HepG2 (cell line): ENCODE results near the gene PSMA2. TPM values are rescaled to one million over a fixed set of nuclear protein-coding genes. Genes with fewer than 3 reads are reported as not detected.
A peak's percentile ranks its signal among the peaks of the same experiment; 100 is the strongest.

Source experiments
- DRAP1 ChIP-seq: IDR thresholded peaks from 2 replicates; pipeline ENCODE4 v1.6.1; 2016; ENCODE audit warnings: missing genetic modification reagents, missing compliant biosample characterization
- GZF1 ChIP-seq: sonication (generic); formaldehyde crosslinking; IDR thresholded peaks from 2 replicates; pipeline ENCODE4 v1.5.1; 2020; ENCODE audit warnings: mild to moderate bottlenecking, missing genetic modification reagents
- IRF2 ChIP-seq: IDR thresholded peaks from 2 replicates; pipeline ENCODE4 v1.6.1; 2018; ENCODE audit warnings: missing genetic modification reagents, missing compliant biosample characterization
- NBN ChIP-seq: fragments of 450-650 bp; conservative IDR thresholded peaks from 2 replicates; pipeline ENCODE4 v1.6.1; 2017
- PHF21A ChIP-seq: sonication (generic); formaldehyde crosslinking; IDR thresholded peaks from 2 replicates; pipeline ENCODE4 v1.5.0; 2020; ENCODE audit warnings: mild to moderate bottlenecking, missing genetic modification reagents
- RARA ChIP-seq: IDR thresholded peaks from 2 replicates; pipeline ENCODE4 v1.6.1; 2016; ENCODE audit warnings: missing genetic modification reagents, missing compliant biosample characterization
- RBM39 ChIP-seq: fragments of 200-400 bp; formaldehyde crosslinking; IDR thresholded peaks from one replicate; pipeline ENCODE4 v1.6.1; 2018; ENCODE audit warnings: antibody characterized with exemption, mild to moderate bottlenecking, low read depth, low read length; ENCODE audit not compliant: poor library complexity, severe bottlenecking
- RFX3 ChIP-seq: IDR thresholded peaks from 2 replicates; pipeline ENCODE4 v1.6.1; 2016; ENCODE audit warnings: missing biosample characterization, missing genetic modification reagents
- SNRNP70 ChIP-seq: fragments of 200-400 bp; formaldehyde crosslinking; IDR thresholded peaks from 2 replicates; pipeline ENCODE4 v1.6.1; 2017; ENCODE audit warnings: mild to moderate bottlenecking, low read depth, low read length, moderate library complexity
- ZBTB34 ChIP-seq: sonication (generic); formaldehyde crosslinking; IDR thresholded peaks from 2 replicates; pipeline ENCODE4 v1.8.0; 2022; ENCODE audit warnings: mild to moderate bottlenecking, missing genetic modification reagents
- ZNF333 ChIP-seq: sonication (generic); formaldehyde crosslinking; IDR thresholded peaks from 2 replicates; pipeline ENCODE4 v1.4.0; 2020; ENCODE audit warnings: mild to moderate bottlenecking, missing genetic modification reagents, borderline replicate concordance
- ZNF446 ChIP-seq: sonication (generic); formaldehyde crosslinking; IDR thresholded peaks from 2 replicates; pipeline ENCODE4 v1.5.0; 2020; ENCODE audit warnings: mild to moderate bottlenecking, missing genetic modification reagents
- ZNF451 ChIP-seq: sonication (generic); formaldehyde crosslinking; IDR thresholded peaks from 2 replicates; pipeline ENCODE4 v1.5.0; 2020; ENCODE audit warnings: mild to moderate bottlenecking, missing genetic modification reagents
- ZNF510 ChIP-seq: sonication (generic); formaldehyde crosslinking; IDR thresholded peaks from 2 replicates; pipeline ENCODE4 v1.4.0; 2020; ENCODE audit warnings: low read depth, mild to moderate bottlenecking, missing genetic modification reagents
- ZNF83 ChIP-seq: sonication (generic); formaldehyde crosslinking; IDR thresholded peaks from 2 replicates; pipeline ENCODE4 v1.4.0; 2020; ENCODE audit warnings: missing genetic modification reagents, mild to moderate bottlenecking, borderline replicate concordance
- ZSCAN21 ChIP-seq: sonication (generic); formaldehyde crosslinking; IDR thresholded peaks from 2 replicates; pipeline ENCODE4 v1.8.0; 2022; ENCODE audit warnings: mild to moderate bottlenecking, missing genetic modification reagents, moderate library complexity, borderline replicate concordance
- polyA plus RNA-seq, 8 experiments: library from polyadenylated mRNA; depleted of rRNA in 3 of 8; stranded (reverse) in 7 of 8; unstranded in 1 of 8; fragments of >200 nt; fragmentation: Illumina TruSeq in 4 of 8; extraction: Trizol in 4 of 8; gene quantifications; 2 replicates each; pipeline versions ENCODE4 v1.2.1 to v1.2.3, GENCODE V29; 2011 to 2016; ENCODE audit warnings: low read depth in 4 of 8, missing spikeins in 1 of 8, mixed read lengths in 1 of 8; ENCODE audit not compliant: insufficient read depth in 1 of 8
- total RNA-seq, 5 experiments: library from RNA; depleted of rRNA; stranded (reverse); fragments of >200 nt; fragmentation: Illumina TruSeq; extraction: Trizol; gene quantifications; 2 replicates each; pipeline ENCODE4 v1.2.3, GENCODE V29; 2016; ENCODE audit warnings: low read depth in 1 of 5
- TF ChIP-seq, protein P1 (sequence below): fragments of 450-650 bp; IDR thresholded peaks from 2 replicates; pipeline ENCODE4 v1.6.1; 2016
- TF ChIP-seq, protein P2 (sequence below): sonication (generic); formaldehyde crosslinking; IDR thresholded peaks from 2 replicates; pipeline ENCODE4 v1.4.0; 2020; ENCODE audit warnings: missing genetic modification reagents; ENCODE audit errors: not compliant biosample characterization
- TF ChIP-seq, protein P3 (sequence below): sonication (generic); formaldehyde crosslinking; IDR thresholded peaks from 2 replicates; pipeline ENCODE4 v1.5.1; 2020; ENCODE audit warnings: mild to moderate bottlenecking, missing genetic modification reagents
- TF ChIP-seq, protein P4 (sequence below): sonication (generic); formaldehyde crosslinking; IDR thresholded peaks from 2 replicates; pipeline ENCODE4 v1.8.0; 2022; ENCODE audit warnings: missing genetic modification reagents, low read depth, mild to moderate bottlenecking, borderline replicate concordance
- TF ChIP-seq, protein P5 (sequence below): sonication (generic); formaldehyde crosslinking; IDR thresholded peaks from 2 replicates; pipeline ENCODE4 v1.4.0; 2020; ENCODE audit warnings: mild to moderate bottlenecking, missing genetic modification reagents

Gene PSMA2
- total and polyA plus RNA-seq, 2 of the 13 experiments (the other 11 are each of a cell fraction or from before 2014, with no cell fraction given) = 125 to 266 TPM

DNA sequence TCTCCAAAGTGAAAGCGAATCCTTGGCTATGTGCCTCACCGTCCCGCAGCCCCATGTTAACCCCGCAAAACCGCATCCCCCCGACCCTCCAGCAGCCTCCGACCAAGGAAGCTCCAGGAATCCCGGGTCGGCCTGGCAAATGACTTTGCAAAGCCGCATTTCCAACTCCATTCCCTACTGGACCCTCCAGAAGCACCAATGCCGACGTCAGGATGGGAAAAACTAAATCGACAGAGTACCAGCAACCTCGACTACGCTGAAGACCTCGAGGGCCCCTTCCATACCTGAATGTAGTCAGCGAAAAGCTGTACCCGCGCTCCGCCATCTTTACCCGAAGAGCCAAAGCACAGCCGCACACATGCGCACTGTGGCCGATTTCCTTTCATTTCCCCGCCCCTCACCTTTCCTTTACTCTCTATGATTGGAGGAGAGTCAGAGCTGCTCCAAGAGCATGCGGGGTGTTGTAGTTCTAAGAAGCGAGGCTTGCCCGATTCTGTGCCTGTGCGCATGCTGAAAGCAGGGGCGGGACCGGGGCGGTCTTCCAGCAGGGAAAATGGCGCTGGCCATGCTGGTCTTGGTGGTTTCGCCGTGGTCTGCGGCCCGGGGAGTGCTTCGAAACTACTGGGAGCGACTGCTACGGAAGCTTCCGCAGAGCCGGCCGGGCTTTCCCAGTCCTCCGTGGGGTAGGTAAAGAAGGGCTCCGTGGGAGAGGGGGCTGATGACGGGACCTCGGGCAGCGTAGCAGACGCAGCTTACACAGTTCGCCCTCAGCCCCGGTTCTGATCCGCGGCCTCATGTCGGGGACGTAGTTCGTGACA is at the start of gene PSMA2, which contains the start of gene MRPL32 (continued):
- TF ChIP-seq ZBTB34 (CRISPR knock-in tag) = no peak
- TF ChIP-seq, protein P1, sequence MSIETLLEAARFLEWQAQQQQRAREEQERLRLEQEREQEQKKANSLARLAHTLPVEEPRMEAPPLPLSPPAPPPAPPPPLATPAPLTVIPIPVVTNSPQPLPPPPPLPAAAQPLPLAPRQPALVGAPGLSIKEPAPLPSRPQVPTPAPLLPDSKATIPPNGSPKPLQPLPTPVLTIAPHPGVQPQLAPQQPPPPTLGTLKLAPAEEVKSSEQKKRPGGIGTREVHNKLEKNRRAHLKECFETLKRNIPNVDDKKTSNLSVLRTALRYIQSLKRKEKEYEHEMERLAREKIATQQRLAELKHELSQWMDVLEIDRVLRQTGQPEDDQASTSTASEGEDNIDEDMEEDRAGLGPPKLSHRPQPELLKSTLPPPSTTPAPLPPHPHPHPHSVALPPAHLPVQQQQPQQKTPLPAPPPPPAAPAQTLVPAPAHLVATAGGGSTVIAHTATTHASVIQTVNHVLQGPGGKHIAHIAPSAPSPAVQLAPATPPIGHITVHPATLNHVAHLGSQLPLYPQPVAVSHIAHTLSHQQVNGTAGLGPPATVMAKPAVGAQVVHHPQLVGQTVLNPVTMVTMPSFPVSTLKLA = peak; percentile 68
- TF ChIP-seq DRAP1 (CRISPR knock-in tag) = peak; percentile 78
- TF ChIP-seq, protein P2, sequence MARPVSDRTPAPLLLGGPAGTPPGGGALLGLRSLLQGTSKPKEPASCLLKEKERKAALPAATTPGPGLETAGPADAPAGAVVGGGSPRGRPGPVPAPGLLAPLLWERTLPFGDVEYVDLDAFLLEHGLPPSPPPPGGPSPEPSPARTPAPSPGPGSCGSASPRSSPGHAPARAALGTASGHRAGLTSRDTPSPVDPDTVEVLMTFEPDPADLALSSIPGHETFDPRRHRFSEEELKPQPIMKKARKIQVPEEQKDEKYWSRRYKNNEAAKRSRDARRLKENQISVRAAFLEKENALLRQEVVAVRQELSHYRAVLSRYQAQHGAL = no peak
- TF ChIP-seq NBN = no peak
- TF ChIP-seq PHF21A = no peak
- TF ChIP-seq, protein P3, sequence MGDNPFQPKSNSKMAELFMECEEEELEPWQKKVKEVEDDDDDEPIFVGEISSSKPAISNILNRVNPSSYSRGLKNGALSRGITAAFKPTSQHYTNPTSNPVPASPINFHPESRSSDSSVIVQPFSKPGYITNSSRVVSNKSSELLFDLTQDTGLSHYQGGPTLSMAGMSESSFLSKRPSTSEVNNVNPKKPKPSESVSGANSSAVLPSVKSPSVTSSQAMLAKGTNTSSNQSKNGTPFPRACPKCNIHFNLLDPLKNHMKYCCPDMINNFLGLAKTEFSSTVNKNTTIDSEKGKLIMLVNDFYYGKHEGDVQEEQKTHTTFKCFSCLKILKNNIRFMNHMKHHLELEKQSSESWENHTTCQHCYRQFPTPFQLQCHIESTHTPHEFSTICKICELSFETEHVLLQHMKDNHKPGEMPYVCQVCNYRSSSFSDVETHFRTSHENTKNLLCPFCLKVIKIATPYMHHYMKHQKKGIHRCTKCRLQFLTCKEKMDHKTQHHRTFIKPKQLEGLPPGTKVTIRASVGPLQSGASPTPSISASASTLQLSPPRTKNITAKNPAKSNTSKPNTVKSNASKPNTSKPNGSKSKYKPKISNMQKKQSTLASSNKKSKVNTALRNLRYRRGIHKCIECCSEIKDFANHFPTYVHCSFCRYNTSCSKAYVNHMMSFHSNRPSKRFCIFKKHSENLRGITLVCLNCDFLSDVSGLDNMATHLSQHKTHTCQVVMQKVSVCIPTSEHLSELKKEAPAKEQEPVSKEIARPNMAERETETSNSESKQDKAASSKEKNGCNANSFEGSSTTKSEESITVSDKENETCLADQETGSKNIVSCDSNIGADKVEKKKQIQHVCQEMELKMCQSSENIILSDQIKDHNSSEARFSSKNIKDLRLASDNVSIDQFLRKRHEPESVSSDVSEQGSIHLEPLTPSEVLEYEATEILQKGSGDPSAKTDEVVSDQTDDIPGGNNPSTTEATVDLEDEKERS (CRISPR knock-in tag) = peak; percentile 41
- TF ChIP-seq ZNF446 (CRISPR knock-in tag) = no peak
- TF ChIP-seq, protein P4, sequence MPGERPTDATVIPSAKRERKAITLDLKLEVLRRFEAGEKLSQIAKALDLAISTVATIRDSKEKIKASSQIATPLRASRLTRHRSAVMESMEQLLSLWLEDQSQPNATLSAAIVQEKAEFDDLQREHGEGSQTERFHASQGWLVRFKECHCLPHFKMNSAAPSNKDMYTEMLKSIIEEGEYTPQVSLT (CRISPR knock-in tag) = no peak
- no peak for TF ChIP-seq ZSCAN21 (CRISPR knock-in tag)
- peak; percentile 61 for TF ChIP-seq IRF2 (CRISPR knock-in tag)
- no peak for TF ChIP-seq ZNF510 (CRISPR knock-in tag)
- no peak for TF ChIP-seq RBM39
- no peak for TF ChIP-seq RFX3
- peak; percentile 27 for TF ChIP-seq RARA (CRISPR knock-in tag)
- TF ChIP-seq ZNF83 (CRISPR knock-in tag) = no peak
- TF ChIP-seq ZNF333 = no peak
- TF ChIP-seq, protein P5, sequence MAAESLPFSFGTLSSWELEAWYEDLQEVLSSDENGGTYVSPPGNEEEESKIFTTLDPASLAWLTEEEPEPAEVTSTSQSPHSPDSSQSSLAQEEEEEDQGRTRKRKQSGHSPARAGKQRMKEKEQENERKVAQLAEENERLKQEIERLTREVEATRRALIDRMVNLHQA (CRISPR knock-in tag) = no peak
- no peak for TF ChIP-seq SNRNP70
- peak; percentile 54; the same call in 1 of the 2 replicates for TF ChIP-seq GZF1 (CRISPR knock-in tag)
- no peak for TF ChIP-seq ZNF451 (CRISPR knock-in tag)
